Skeletal muscle tissue (tissue), 4 donors: ENCODE results near the gene SEC62. TPM values are rescaled to one million over a fixed set of nuclear protein-coding genes. Genes with fewer than 3 reads are reported as not detected.

Experiments
- H3K27ac ChIP-seq: one replicate; pipeline ENCODE4 v1.7.0; 2013; ENCODE audit warnings: mild to moderate bottlenecking, low read depth, low read length, inconsistent platforms
- H3K27me3 ChIP-seq, 3 donors: one replicate each; pipeline ENCODE4 v1.7.0; 2013; ENCODE audit warnings: low read length in 3 of 3; ENCODE audit not compliant: control insufficient read depth in 3 of 3, insufficient read depth in 3 of 3
- H3K36me3 ChIP-seq, 3 donors: one replicate each; pipeline ENCODE4 v1.7.0; 2013; ENCODE audit warnings: low read length in 3 of 3; ENCODE audit not compliant: control insufficient read depth in 3 of 3, insufficient read depth in 3 of 3
- H3K4me1 ChIP-seq, 3 donors: one replicate each; pipeline ENCODE4 v1.7.0; 2013; ENCODE audit warnings: low read length in 3 of 3, mild to moderate bottlenecking in 3 of 3; ENCODE audit not compliant: control insufficient read depth in 3 of 3, insufficient read depth in 3 of 3
- H3K4me3 ChIP-seq, 3 donors: one replicate each; pipeline ENCODE4 v1.7.0; 2013; ENCODE audit warnings: low read length in 3 of 3
- H3K9ac ChIP-seq, 3 donors: one replicate each; pipeline ENCODE4 v1.7.0; 2013; ENCODE audit warnings: low read length in 3 of 3, mild to moderate bottlenecking in 3 of 3, moderate library complexity in 2 of 3, low read depth in 1 of 3
- H3K9me3 ChIP-seq, 3 donors: one replicate each; pipeline ENCODE4 v1.7.0; 2013; ENCODE audit warnings: low read length in 3 of 3; ENCODE audit not compliant: control insufficient read depth in 3 of 3
- total RNA-seq: library from RNA; depleted of rRNA; stranded (reverse); fragments of >200 nt; gene quantifications from one replicate; pipeline ENCODE4 v1.2.3, GENCODE V29; 2014
- donor health status: Osteomylitis.

Gene SEC62
- total RNA-seq, 1 donor from 2014 or later: 25.1 TPM

GRCh38 chr3:169992781-169993180 is 26.2 kb downstream of the SEC62 start:
- Histone ChIP-seq H3K4me3 (no peak overlapping the region), H3K9ac (no peak overlapping the region), H3K9me3 (no peaks in the 10 kb centered on the region), H3K27ac (no peak overlapping the region), H3K27me3 (no peaks in the 10 kb centered on the region), H3K36me3 (peaks cover 6 to 39% (median 36%) of the 10 kb centered on the region in 3 donors), H3K4me1 (peaks cover 0 to 2% (median 0%) of the 10 kb centered on the region in 3 donors)

GRCh38 chr3:169993761-169994160 is 27.2 kb downstream of the SEC62 start:
- H3K4me3 ChIP-seq: no peak overlapping the region
- no peaks in the 10 kb centered on the region for H3K27me3 ChIP-seq
- peaks cover 6 to 32% (median 29%) of the 10 kb centered on the region in 3 donors for H3K36me3 ChIP-seq
- no peak overlapping the region for H3K27ac ChIP-seq
- H3K9ac ChIP-seq: no peak overlapping the region
- peaks cover 0 to 2% (median 0%) of the 10 kb centered on the region in 3 donors for H3K4me1 ChIP-seq
- H3K9me3 ChIP-seq: no peaks in the 10 kb centered on the region

GRCh38 chr3:169996063-169996462 is 29.5 kb downstream of the SEC62 start:
- H3K36me3 ChIP-seq: peaks cover 2 to 29% (median 28%) of the 10 kb centered on the region in 3 donors

GRCh38 chr3:169998668-169999131 is 32.1 kb downstream of the SEC62 start:
- no peak overlapping the region for H3K9ac ChIP-seq
- no peaks in the 10 kb centered on the region for H3K9me3 ChIP-seq
- peaks cover 0 to 23% (median 20%) of the 10 kb centered on the region in 3 donors for H3K36me3 ChIP-seq
- H3K27ac ChIP-seq: no peak overlapping the region
- peaks cover 0 to 2% (median 0%) of the 10 kb centered on the region in 3 donors for H3K4me1 ChIP-seq
- no peak overlapping the region for H3K4me3 ChIP-seq
- no peaks in the 10 kb centered on the region for H3K27me3 ChIP-seq

More at GRCh38 chr3:169996063-169996462, 29.5 kb downstream of the SEC62 start:
- Histone ChIP-seq H3K27ac (no peak overlapping the region), H3K4me3 (no peak overlapping the region), H3K27me3 (no peaks in the 10 kb centered on the region), H3K9me3 (no peaks in the 10 kb centered on the region), H3K4me1 (peaks cover 0 to 2% (median 0%) of the 10 kb centered on the region in 3 donors), H3K9ac (no peak overlapping the region)

GRCh38 chr3:169999433-169999832 is 32.8 kb downstream of the SEC62 start:
- Histone ChIP-seq H3K27me3 (no peaks in the 10 kb centered on the region), H3K36me3 (peaks cover 0 to 22% (median 14%) of the 10 kb centered on the region in 3 donors), H3K4me1 (peaks cover 0 to under 1% (median 0%) of the 10 kb centered on the region in 3 donors), H3K27ac (no peak overlapping the region), H3K9ac (no peak overlapping the region), H3K4me3 (no peak overlapping the region), H3K9me3 (no peaks in the 10 kb centered on the region)

- Histone ChIP-seq H3K27ac (no peak overlapping the region), H3K9ac (no peak overlapping the region), H3K27me3 (no peaks in the 10 kb centered on the region), H3K36me3 (peaks cover 0 to 20% (median 12%) of the 10 kb centered on the region in 3 donors), H3K4me1 (no peaks in the 10 kb centered on the region), H3K9me3 (no peaks in the 10 kb centered on the region), H3K4me3 (no peak overlapping the region)
Measured at GRCh38 chr3:170000051-170000450, 33.4 kb downstream of the SEC62 start.

GRCh38 chr3:170002231-170002630 is 35.6 kb downstream of the SEC62 start:
- H3K4me3 ChIP-seq: no peak overlapping the region

GRCh38 chr3:170002879-170003278 is 36.3 kb downstream of the SEC62 start:
- no peak overlapping the region for H3K27ac ChIP-seq
- no peaks in the 10 kb centered on the region for H3K4me1 ChIP-seq
- H3K36me3 ChIP-seq: peaks cover 0 to 7% (median 2%) of the 10 kb centered on the region in 3 donors
- H3K27me3 ChIP-seq: no peaks in the 10 kb centered on the region
- no peak overlapping the region for H3K9ac ChIP-seq
- H3K4me3 ChIP-seq: no peak overlapping the region
- H3K9me3 ChIP-seq: no peaks in the 10 kb centered on the region

More at GRCh38 chr3:170002231-170002630, 35.6 kb downstream of the SEC62 start:
- no peaks in the 10 kb centered on the region for H3K4me1 ChIP-seq
- no peak overlapping the region for H3K27ac ChIP-seq
- peaks cover 0 to 7% (median 2%) of the 10 kb centered on the region in 3 donors for H3K36me3 ChIP-seq
- H3K9ac ChIP-seq: no peak overlapping the region
- H3K27me3 ChIP-seq: no peaks in the 10 kb centered on the region
- no peaks in the 10 kb centered on the region for H3K9me3 ChIP-seq

- H3K9me3 ChIP-seq: no peaks in the 10 kb centered on the region
- H3K4me1 ChIP-seq: no peaks in the 10 kb centered on the region
- H3K4me3 ChIP-seq: no peak overlapping the region
- peaks cover 0 to 7% (median 2%) of the 10 kb centered on the region in 3 donors for H3K36me3 ChIP-seq
- H3K27me3 ChIP-seq: no peaks in the 10 kb centered on the region
- H3K27ac ChIP-seq: no peak overlapping the region
- H3K9ac ChIP-seq: no peak overlapping the region
Measured at GRCh38 chr3:170003881-170004356, 37.3 kb downstream of the SEC62 start.

GRCh38 chr3:170007031-170007663 is 40.5 kb downstream of the SEC62 start:
- Histone ChIP-seq H3K4me1 (no peaks in the 10 kb centered on the region), H3K27ac (no peak overlapping the region), H3K4me3 (no peak overlapping the region), H3K27me3 (no peaks in the 10 kb centered on the region), H3K9me3 (no peaks in the 10 kb centered on the region), H3K9ac (no peak overlapping the region), H3K36me3 (no peaks in the 10 kb centered on the region)
